DOHH2 (cell line): ENCODE measurements around the gene NEK4.

ENCODE experiments used
- H3F3A ChIP-seq: fragments of 200-600 bp; sonication (generic), shearing (Covaris generic); 2 replicates; pipeline ENCODE4 v1.6.0; 2016; ENCODE audit warnings: antibody characterized with exemption, mild to moderate bottlenecking; ENCODE audit not compliant: control insufficient read depth, insufficient read depth
- H3K27ac ChIP-seq: fragments of 200-600 bp; sonication (generic); 2 replicates; pipeline ENCODE4 v1.5.1; 2014; ENCODE audit warnings: low read depth, mild to moderate bottlenecking, low read length, moderate library complexity
- H3K27me3 ChIP-seq: fragments of 200-600 bp; sonication (generic); 2 replicates; pipeline ENCODE4 v1.6.1; 2014; ENCODE audit warnings: mild to moderate bottlenecking, low read length, mixed read lengths; ENCODE audit not compliant: control insufficient read depth
- H3K36me3 ChIP-seq: fragments of 200-600 bp; sonication (generic); 2 replicates; pipeline ENCODE4 v1.6.1; 2014; ENCODE audit warnings: mild to moderate bottlenecking, low read length, moderate library complexity, mixed read lengths; ENCODE audit not compliant: control insufficient read depth
- H3K4me1 ChIP-seq: fragments of 200-600 bp; sonication (generic); 2 replicates; pipeline ENCODE4 v1.6.1; 2014; ENCODE audit warnings: mild to moderate bottlenecking, low read length, mixed read lengths; ENCODE audit not compliant: control insufficient read depth
- H3K4me2 ChIP-seq: fragments of 200-600 bp; sonication (generic); 2 replicates; pipeline ENCODE4 v1.6.0; 2014; ENCODE audit warnings: mild to moderate bottlenecking, low read length, moderate library complexity
- H3K4me3 ChIP-seq: fragments of 200-600 bp; sonication (generic); 2 replicates; pipeline ENCODE4 v1.5.1; 2014; ENCODE audit warnings: mild to moderate bottlenecking, low read length, mixed read lengths
- H3K79me2 ChIP-seq: fragments of 200-600 bp; sonication (generic); 2 replicates; pipeline ENCODE4 v1.6.1; 2014; ENCODE audit warnings: mild to moderate bottlenecking, low read length, mixed read lengths; ENCODE audit not compliant: control insufficient read depth
- H3K9me2 ChIP-seq: fragments of 200-600 bp; sonication (generic); replicated peaks from 2 replicates; pipeline ENCODE4 v1.6.1; 2014; ENCODE audit warnings: mild to moderate bottlenecking, low read length, mixed read lengths; ENCODE audit not compliant: control insufficient read depth
- H3K9me3 ChIP-seq: fragments of 200-600 bp; sonication (generic); 2 replicates; pipeline ENCODE4 v1.6.1; 2014; ENCODE audit warnings: antibody characterized with exemption, low read length, mixed read lengths; ENCODE audit not compliant: control insufficient read depth, insufficient read depth
- H4K20me1 ChIP-seq: fragments of 200-600 bp; sonication (generic); 2 replicates; pipeline ENCODE4 v1.6.0; 2014; ENCODE audit warnings: low read depth, mild to moderate bottlenecking, antibody characterized with exemption, low read length, moderate library complexity; ENCODE audit not compliant: control insufficient read depth, insufficient read depth
- EZH2phosphoT487 ChIP-seq: fragments of 200-600 bp; sonication (generic); IDR thresholded peaks from 2 replicates; pipeline ENCODE4 v1.6.1; 2017; ENCODE audit warnings: borderline replicate concordance, mild to moderate bottlenecking, antibody characterized with exemption, low read length, moderate library complexity, mixed read lengths
- TF ChIP-seq, protein P1 (sequence below): fragments of 200-600 bp; sonication (generic); IDR thresholded peaks from one replicate; pipeline ENCODE4 v1.5.1; 2014; ENCODE audit warnings: antibody characterized with exemption, mild to moderate bottlenecking, low read depth, low read length; ENCODE audit not compliant: poor library complexity, severe bottlenecking

NEK4 gene

DNA sequence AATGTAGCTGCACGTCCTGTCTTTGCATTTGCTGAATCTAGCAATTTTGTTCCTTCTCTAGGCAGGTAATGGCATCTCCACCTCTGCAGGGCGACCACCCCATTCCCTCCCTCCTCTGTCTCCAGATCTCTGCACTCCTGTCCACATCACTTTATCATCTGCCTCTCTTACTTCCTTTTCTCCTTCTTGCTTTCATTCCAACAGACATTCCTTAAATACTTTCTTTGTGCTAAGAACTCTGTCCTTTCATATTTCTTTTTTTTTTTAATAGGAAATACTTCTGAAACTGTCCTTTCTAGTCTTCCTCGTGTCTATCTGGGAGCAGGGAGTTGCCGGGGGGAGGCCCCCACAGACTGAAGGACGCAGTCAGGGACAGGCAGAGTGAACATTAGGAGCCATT is 31.1 kb upstream of the NEK4 start:
- Histone ChIP-seq H3K79me2 (no peaks in the 10 kb centered on the region), H3K9me3 (no peaks in the 10 kb centered on the region), H3K4me3 (no peak overlapping the region), H3K9me2 (no peaks in the 10 kb centered on the region), H3K4me1 (no peaks in the 10 kb centered on the region), H3K36me3 (no peaks in the 10 kb centered on the region), H3K27ac (no peak overlapping the region), H3K27me3 (no peaks in the 10 kb centered on the region), H4K20me1 (no peaks in the 10 kb centered on the region), H3K4me2 (no peak overlapping the region), H3F3A (no peaks in the 10 kb centered on the region)
- TF ChIP-seq EZH2phosphoT487, result no peak
- TF ChIP-seq, protein P1, sequence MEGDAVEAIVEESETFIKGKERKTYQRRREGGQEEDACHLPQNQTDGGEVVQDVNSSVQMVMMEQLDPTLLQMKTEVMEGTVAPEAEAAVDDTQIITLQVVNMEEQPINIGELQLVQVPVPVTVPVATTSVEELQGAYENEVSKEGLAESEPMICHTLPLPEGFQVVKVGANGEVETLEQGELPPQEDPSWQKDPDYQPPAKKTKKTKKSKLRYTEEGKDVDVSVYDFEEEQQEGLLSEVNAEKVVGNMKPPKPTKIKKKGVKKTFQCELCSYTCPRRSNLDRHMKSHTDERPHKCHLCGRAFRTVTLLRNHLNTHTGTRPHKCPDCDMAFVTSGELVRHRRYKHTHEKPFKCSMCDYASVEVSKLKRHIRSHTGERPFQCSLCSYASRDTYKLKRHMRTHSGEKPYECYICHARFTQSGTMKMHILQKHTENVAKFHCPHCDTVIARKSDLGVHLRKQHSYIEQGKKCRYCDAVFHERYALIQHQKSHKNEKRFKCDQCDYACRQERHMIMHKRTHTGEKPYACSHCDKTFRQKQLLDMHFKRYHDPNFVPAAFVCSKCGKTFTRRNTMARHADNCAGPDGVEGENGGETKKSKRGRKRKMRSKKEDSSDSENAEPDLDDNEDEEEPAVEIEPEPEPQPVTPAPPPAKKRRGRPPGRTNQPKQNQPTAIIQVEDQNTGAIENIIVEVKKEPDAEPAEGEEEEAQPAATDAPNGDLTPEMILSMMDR, result no peak

- Histone ChIP-seq H3K4me1 (no peaks in the 10 kb centered on the region), H3K9me3 (no peaks in the 10 kb centered on the region), H3K27ac (no peak overlapping the region), H3K79me2 (no peaks in the 10 kb centered on the region), H3K4me2 (no peak overlapping the region), H4K20me1 (no peaks in the 10 kb centered on the region), H3K36me3 (no peaks in the 10 kb centered on the region), H3K4me3 (no peak overlapping the region), H3F3A (no peaks in the 10 kb centered on the region), H3K27me3 (no peaks in the 10 kb centered on the region), H3K9me2 (no peaks in the 10 kb centered on the region)
- TF ChIP-seq EZH2phosphoT487, result no peak
- TF ChIP-seq, protein P1, result no peak
Measured at GRCh38 chr3:52800079-52800478, 29.3 kb upstream of the NEK4 start.

DNA sequence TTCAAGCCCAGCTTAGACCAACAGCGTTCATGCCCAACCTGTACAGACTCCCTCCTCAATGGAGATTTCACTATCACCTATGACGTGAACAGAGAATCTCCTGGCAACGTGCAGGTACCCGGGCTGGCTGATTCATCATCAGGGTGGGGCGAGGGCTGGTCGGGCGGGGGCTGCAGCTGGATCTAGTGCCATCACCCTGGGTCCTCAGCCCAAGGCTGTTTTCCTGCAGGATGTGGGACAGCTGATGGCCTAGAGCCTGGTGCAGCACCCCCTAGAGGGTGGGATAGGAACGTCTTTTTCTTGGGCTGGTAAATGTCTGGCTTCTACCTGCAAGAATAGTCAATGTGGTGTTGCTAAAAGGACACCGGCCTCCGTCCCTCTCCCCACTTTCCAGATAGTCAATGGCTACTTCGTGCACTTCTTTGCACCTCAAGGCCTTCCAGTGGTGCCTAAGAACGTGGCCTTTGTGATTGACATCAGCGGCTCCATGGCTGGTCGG is 28.3 kb upstream of the NEK4 start:
- Histone ChIP-seq H3K79me2 (no peaks in the 10 kb centered on the region), H3K4me3 (no peak overlapping the region), H3K4me2 (no peak overlapping the region), H3K27me3 (no peaks in the 10 kb centered on the region), H3K36me3 (no peaks in the 10 kb centered on the region), H4K20me1 (no peaks in the 10 kb centered on the region), H3K27ac (no peak overlapping the region), H3K9me2 (no peaks in the 10 kb centered on the region), H3K9me3 (no peaks in the 10 kb centered on the region), H3K4me1 (no peaks in the 10 kb centered on the region), H3F3A (no peaks in the 10 kb centered on the region)
- TF ChIP-seq, protein P1, result peak; percentile 87
- no peak for TF ChIP-seq EZH2phosphoT487
